Natural killer cell (primary cell): ENCODE results near the gene KIF21B. TPM values are rescaled to one million over a fixed set of nuclear protein-coding genes. Genes with fewer than 3 reads are reported as not detected.

Source experiments
- ATAC-seq, 3 donors: fragments of 150-1000 bp in 2 of 3; fragments of 200-7000 bp in 1 of 3; cut with Tn5 transposase; 1 replicate in 1 of 3; 2 replicates in 2 of 3; pipeline ENCODE4 v1.10.0; 2021; ENCODE audit warnings: mild to moderate bottlenecking in 2 of 3, moderate library complexity in 2 of 3
- DNase-seq, 2 donors: peaks; one replicate each; pipeline versions ENCODE4 v3.0.0 to v3.0.0-alpha.2; 2013 to 2021; ENCODE audit warnings: mixed read lengths in 1 of 2
- H3K27ac ChIP-seq: one replicate; pipeline ENCODE4 v1.5.1; 2013; ENCODE audit warnings: mild to moderate bottlenecking, low read length
- H3K27me3 ChIP-seq: one replicate; pipeline ENCODE4 v1.6.1; 2013; ENCODE audit warnings: low read length; ENCODE audit not compliant: control insufficient read depth, insufficient read depth
- H3K36me3 ChIP-seq: one replicate; pipeline ENCODE4 v1.6.1; 2013; ENCODE audit warnings: low read length; ENCODE audit not compliant: control insufficient read depth, insufficient read depth
- H3K4me1 ChIP-seq: one replicate; pipeline ENCODE4 v1.6.1; 2013; ENCODE audit warnings: low read length; ENCODE audit not compliant: control insufficient read depth, insufficient read depth
- H3K4me3 ChIP-seq: one replicate; pipeline ENCODE4 v1.5.1; 2013; ENCODE audit warnings: low read length
- H3K9me3 ChIP-seq: one replicate; pipeline ENCODE4 v1.6.1; 2013; ENCODE audit warnings: low read length; ENCODE audit not compliant: control insufficient read depth, insufficient read depth
- H3K27ac Mint-ChIP-seq, 2 donors: one replicate each; pipeline ENCODE4 v1.8.0; 2022; ENCODE audit warnings: mild to moderate bottlenecking in 2 of 2, mixed read lengths in 2 of 2, moderate library complexity in 1 of 2
- H3K27me3 Mint-ChIP-seq, 2 donors: one replicate each; pipeline ENCODE4 v1.8.0; 2022; ENCODE audit warnings: low read depth in 2 of 2, mixed read lengths in 2 of 2
- H3K36me3 Mint-ChIP-seq: one replicate; pipeline ENCODE4 v1.8.0; 2022; ENCODE audit warnings: mixed read lengths
- H3K4me1 Mint-ChIP-seq, 2 donors: one replicate each; pipeline ENCODE4 v1.8.0; 2022; ENCODE audit warnings: mixed read lengths in 2 of 2
- H3K4me3 Mint-ChIP-seq: one replicate; pipeline ENCODE4 v1.8.0; 2022; ENCODE audit warnings: mild to moderate bottlenecking, moderate library complexity, mixed read lengths
- H3K9me3 Mint-ChIP-seq, 2 donors: one replicate each; pipeline ENCODE4 v1.8.0; 2022; ENCODE audit warnings: mixed read lengths in 2 of 2
- CTCF ChIP-seq: fragments of 200-600 bp; IDR thresholded peaks from one replicate; pipeline ENCODE4 v1.8.0; 2022; ENCODE audit warnings: antibody characterized with exemption
- WGBS: methylation state at CpG from one replicate; pipeline ENCODE4 v1.1.7; 2013; ENCODE audit warnings: missing lambda C conversion rate; ENCODE audit not compliant: insufficient coverage; 5-methylcytosine and 5-hydroxymethylcytosine counted together
- intact Hi-C: fragments of 100-400 bp; cut with micrococcal nuclease; formaldehyde crosslinking; loops from one replicate; pipeline ENCODE4 v1.14.2; 2022
- total RNA-seq, 4 donors: library from RNA; stranded (reverse); fragments of 120-200 nt in 1 of 4; gene quantifications; one replicate each; pipeline versions ENCODE4 v1.2.3 to v1.2.4, GENCODE V29; 2013 to 2022

Gene KIF21B
- total RNA-seq, 3 donors from 2014 or later (not counting 1 experiment from before 2014, with no cell fraction given), result 102 to 129 (median 126) TPM

- peaks cover 0 to 5% of the 10 kb centered on the region in 2 donors for H3K4me1 Mint-ChIP-seq
- no peak overlapping the region for H3K4me3 ChIP-seq
- intact Hi-C loops, result loop anchor here (5.0 kb wide), 1 partner anchor 242 kb away; no protein-coding TSS in a partner anchor
- no peak for TF ChIP-seq CTCF
- H3K36me3 Mint-ChIP-seq, result no peaks in the 10 kb centered on the region
- 89% methylated on average over 9 of the region's 9 CpGs for WGBS
- ATAC-seq (no peak), DNase-seq (no peak)
- no peaks in the 10 kb centered on the region for H3K36me3 ChIP-seq
- H3K27me3 Mint-ChIP-seq, result peaks cover 0 to 6% of the 10 kb centered on the region in 2 donors
- H3K9me3 Mint-ChIP-seq, result no peaks in the 10 kb centered on the region
- H3K4me1 ChIP-seq, result peaks cover 4% of the 10 kb centered on the region
- H3K27ac Mint-ChIP-seq, result no peak overlapping the region
- H3K27me3 ChIP-seq, result no peaks in the 10 kb centered on the region
- H3K27ac ChIP-seq, result no peak overlapping the region
- H3K9me3 ChIP-seq, result no peaks in the 10 kb centered on the region
- H3K4me3 Mint-ChIP-seq, result no peak overlapping the region
Observed at GRCh38 chr1:201044119-201044518, 20.6 kb upstream of the KIF21B start.

DNA sequence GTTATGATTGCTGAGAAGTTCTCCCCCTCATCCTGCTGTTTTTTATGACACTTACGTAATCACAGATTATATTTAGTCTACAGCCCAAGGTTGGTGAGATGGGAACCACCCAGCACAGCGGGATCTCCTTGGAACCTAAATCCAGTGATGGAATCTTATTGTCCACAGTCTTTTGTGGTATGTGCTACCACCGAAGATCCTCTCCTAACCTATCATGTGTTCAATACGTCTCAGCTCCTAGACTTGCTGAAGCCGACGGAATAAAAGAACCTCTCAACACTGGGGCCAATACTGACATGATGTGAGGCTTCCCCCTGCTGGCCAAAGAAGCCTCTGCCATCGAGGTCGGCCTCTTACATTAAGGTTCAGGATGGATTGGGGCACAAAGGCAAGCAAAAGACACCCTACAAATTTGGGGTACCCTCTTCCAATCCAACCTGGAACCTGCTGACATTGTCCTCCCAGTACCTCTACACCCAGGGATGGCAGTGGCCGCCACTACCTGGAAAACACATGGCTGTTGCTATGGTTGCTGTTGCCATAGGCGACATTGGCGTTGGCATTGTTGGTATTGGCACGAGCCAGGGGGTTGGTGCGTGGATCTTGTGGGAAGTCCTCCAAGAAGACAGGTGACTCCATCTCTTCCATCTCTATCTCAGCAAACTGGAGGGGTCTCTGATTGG, 19.4 kb upstream of the KIF21B start:
- H3K27me3 ChIP-seq, result no peaks in the 10 kb centered on the region
- H3K9me3 ChIP-seq, result no peaks in the 10 kb centered on the region
- DNase-seq (peak; percentile 57 to 88), ATAC-seq (peak; percentile 80 to 99 (median 94))
- H3K27ac ChIP-seq, result no peak overlapping the region
- H3K4me1 ChIP-seq, result peaks cover 4% of the 10 kb centered on the region
- no peak overlapping the region for H3K4me3 Mint-ChIP-seq
- H3K36me3 Mint-ChIP-seq, result no peaks in the 10 kb centered on the region
- TF ChIP-seq CTCF, result peak; percentile 86
- intact Hi-C loops, result loop anchor here (1.0 to 5.0 kb wide), 4 partner anchors 64 to 420 kb away; no protein-coding TSS in a partner anchor
- no peaks in the 10 kb centered on the region for H3K36me3 ChIP-seq
- peaks cover 0 to 6% of the 10 kb centered on the region in 2 donors for H3K27me3 Mint-ChIP-seq
- no peaks in the 10 kb centered on the region for H3K9me3 Mint-ChIP-seq
- WGBS, result 46% methylated on average over 13 of the region's 13 CpGs
- no peak overlapping the region for H3K27ac Mint-ChIP-seq
- peaks cover 0 to 5% of the 10 kb centered on the region in 2 donors for H3K4me1 Mint-ChIP-seq
- no peak overlapping the region for H3K4me3 ChIP-seq

- peaks cover 0 to 4% of the 10 kb centered on the region in 2 donors for H3K27me3 Mint-ChIP-seq
- Histone ChIP-seq H3K36me3 (no peaks in the 10 kb centered on the region), H3K9me3 (no peaks in the 10 kb centered on the region), H3K27me3 (no peaks in the 10 kb centered on the region), H3K4me3 (no peak overlapping the region), H3K27ac (no peak overlapping the region), H3K4me1 (peaks cover 4% of the 10 kb centered on the region)
- no peaks in the 10 kb centered on the region for H3K36me3 Mint-ChIP-seq
- no peak overlapping the region for H3K4me3 Mint-ChIP-seq
- no peaks in the 10 kb centered on the region for H3K9me3 Mint-ChIP-seq
- DNase-seq, result no peak
- intact Hi-C loops, result loop anchor here (5.0 kb wide), 1 partner anchor 239 kb away; no protein-coding TSS in a partner anchor
- H3K4me1 Mint-ChIP-seq, result peaks cover 0 to 5% of the 10 kb centered on the region in 2 donors
- no peak for ATAC-seq
- H3K27ac Mint-ChIP-seq, result no peak overlapping the region
- WGBS, result 100% methylated on average over 1 of the region's 2 CpGs
- TF ChIP-seq CTCF, result no peak
Observed at GRCh38 chr1:201041011-201041410, 17.5 kb upstream of the KIF21B start.
